GM18505 (cell line): ENCODE data around the gene CALY.
A peak's percentile ranks its signal among the peaks of the same experiment; 100 is the strongest.

Source experiments
- ATAC-seq: cut with Tn5 transposase; IDR thresholded peaks from one replicate; pipeline ENCODE4 v1.9.1; 2021; ENCODE audit not compliant: unreplicated experiment
- POLR2A ChIP-seq: IDR thresholded peaks from 4 replicates; pipeline ENCODE4 v1.6.1; 2011; ENCODE audit warnings: borderline replicate concordance; ENCODE audit not compliant: insufficient read depth, insufficient read length; ENCODE audit errors: extremely low read depth

The CALY gene

DNA sequence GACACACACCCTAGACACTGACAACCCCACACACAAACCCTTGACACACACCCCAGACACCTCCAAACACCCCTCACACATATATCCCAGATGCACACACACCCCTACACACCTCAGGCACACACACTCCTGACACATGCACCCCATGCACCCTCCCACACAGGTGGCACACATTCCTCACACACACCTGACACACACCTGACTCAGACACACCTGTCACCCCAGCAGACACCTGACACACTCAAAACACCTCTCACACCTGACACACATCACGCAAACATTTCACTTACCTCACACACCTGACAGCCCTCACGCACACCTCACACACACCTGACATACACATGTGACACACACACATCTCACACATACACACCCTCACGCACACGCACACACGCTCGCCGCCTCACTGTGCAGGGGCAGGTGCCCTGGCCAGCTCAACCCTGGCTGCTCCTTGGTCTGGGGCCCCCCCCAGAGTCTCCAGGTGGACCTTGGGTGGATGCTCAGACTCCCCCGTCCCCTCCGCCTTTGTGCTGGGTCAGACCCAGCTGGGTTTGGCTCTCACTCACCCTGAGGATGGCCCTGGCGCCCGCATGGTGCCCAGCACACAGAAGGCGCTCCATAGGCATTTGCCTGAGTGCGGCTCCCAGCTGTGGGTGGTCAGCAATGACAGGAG lies 3.1 kb upstream of the CALY start:
- no peak for TF ChIP-seq POLR2A
- ATAC-seq: no peak

DNA sequence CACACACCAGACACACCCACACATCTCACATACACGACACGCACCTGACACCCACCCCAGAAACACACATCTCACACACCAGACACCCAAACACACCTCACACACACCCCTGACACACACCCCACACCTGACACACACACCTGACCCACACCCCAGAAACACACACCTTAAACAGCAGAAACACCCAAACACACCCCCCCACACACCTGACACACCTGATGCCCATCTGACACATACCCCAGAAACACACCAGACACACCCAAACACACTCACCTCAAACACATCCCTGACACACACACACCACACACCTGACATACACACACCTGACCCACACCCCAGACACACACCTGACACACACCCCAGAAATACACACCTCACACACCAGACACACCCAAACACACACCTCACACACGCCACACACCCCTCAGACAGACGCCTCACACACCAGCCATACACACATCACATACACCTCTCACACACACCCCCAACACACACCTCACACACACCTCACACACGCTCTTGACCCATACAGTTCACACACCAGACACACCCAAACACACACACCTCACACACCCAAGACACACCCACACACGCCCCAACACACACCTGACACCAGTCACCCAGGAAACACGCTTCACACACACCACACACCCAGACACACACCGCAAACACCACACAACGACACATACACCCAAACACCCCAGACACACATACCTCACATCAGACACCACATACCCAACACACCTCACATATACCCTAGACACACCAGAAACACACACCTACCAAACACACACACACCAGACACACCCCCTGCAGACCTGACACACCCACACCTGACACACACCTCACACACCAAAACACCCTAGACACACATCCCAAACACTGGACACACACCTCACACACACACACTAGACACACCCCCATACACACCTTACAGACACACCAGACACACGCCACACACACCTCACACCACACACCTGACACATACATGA lies 1.7 kb upstream of the CALY start:
- no peak for ATAC-seq
- TF ChIP-seq POLR2A: no peak

DNA sequence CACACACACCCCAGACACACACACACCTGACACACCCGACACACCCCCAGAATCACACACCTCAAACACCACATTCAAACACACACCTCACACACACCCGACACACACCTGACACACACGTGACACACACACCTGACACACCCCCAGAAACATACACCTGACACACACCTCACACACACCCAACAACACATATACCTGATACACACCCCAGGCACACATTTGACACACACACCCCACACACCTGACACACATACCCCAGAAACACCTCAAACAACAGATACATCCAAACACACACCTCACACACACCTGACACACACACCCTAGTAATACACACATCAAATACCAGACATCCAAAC lies 652 bp upstream of the CALY start:
- no peak for TF ChIP-seq POLR2A
- no peak for ATAC-seq

DNA sequence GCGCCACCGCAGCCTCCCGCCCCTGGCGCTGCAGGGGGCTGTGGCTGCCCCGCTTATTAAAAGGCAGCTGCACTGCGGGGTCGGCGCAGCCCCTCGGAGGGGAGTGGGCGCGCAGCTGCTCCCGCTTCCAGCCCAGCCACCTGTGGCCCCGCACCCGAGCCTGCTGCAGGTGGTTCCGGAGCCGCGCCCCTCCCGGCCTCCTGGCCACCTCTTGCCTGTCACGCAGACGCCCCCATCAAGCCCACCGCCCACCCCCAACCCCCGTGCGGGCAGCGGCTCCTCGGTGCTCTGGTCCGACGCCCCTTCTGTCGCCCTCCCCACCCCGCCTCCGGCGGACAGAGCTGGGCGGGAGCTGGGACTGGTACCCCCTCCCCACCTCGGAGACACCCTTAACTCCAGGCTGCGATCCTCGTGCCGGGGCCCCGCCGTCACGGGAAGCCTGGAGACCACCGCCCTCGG lies 549 bp downstream of the CALY start:
- no peak for TF ChIP-seq POLR2A
- ATAC-seq: no peak

DNA sequence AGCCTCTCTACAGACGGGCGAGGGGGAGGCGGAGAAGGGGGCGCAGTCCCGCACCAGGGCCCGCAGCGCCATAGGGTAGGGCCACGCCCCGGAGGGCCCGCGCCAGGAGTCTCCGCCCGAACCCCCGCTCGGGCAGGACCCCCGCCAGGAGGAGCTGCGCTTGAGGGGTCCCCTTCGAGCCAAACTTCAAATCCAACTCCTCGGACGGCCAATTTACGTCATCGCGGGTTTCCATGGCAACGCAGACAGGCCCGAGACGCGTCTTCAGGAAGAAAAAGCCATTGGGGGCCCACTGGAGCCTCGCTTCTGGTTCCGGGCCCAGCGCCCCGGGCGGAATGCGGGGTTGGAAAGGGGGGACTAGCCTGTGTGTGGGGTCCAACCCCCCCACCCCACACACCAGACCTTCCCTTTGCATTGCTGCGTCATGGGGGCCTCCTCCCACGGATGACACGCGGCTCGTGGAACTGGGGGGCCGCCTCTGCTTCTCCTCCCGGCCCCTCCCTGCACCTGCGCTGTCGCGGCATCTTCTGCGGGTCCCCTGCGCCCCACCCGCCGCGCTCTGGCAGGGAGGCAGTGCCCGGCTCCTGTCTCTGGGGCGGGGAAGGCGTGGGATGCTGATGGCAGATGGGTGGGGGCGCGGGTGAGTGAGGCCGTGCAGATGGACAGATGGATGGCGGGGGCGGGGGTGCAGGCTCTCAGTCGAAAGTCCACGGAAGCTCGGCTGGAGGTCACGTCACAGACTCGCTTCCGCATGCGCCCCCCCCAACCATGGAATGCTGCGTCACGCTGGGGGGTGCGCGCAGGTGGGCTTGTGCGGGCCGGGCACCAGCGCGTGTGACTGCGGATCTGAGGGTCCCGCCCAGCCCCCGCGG lies 1.2 kb downstream of the CALY start:
- ATAC-seq: no peak
- no peak for TF ChIP-seq POLR2A

DNA sequence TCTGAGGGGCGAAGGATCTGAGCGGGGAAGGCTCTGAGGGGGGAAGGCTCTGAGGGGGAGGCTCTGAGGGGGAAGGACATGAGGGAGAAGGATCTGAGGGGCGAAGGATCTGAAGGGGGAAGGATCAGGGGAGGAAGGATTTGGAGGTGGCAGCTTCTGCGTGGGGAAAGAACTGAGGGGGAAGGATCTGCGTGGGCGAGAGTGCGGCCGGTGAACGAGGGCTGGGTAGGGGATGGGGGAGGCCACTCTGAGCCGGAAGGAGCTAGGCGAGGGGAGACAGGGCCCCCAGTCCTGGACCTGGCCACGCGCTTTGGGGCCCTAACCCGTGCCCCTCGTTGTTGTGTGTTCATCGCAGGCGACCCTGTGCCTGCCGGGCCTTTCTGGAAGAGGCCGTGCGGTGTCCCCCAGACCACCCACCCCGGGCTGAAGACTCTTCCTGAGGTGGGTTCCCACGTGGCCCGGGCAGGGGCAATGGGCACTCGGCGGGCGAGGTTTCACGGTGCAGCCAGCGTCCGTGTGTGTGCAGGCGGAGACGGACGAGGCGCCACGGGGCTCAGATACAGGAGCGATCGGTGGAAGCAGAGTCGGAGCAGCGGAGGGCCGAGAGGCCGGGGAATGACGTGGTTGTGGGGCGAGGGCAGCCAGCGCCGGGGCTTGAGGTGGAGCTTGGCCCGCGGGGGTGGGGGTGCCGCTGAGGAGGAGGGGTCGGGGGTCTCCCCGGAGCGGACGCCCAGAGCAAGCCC lies 2.0 kb downstream of the CALY start:
- TF ChIP-seq POLR2A: no peak
- ATAC-seq: no peak

DNA sequence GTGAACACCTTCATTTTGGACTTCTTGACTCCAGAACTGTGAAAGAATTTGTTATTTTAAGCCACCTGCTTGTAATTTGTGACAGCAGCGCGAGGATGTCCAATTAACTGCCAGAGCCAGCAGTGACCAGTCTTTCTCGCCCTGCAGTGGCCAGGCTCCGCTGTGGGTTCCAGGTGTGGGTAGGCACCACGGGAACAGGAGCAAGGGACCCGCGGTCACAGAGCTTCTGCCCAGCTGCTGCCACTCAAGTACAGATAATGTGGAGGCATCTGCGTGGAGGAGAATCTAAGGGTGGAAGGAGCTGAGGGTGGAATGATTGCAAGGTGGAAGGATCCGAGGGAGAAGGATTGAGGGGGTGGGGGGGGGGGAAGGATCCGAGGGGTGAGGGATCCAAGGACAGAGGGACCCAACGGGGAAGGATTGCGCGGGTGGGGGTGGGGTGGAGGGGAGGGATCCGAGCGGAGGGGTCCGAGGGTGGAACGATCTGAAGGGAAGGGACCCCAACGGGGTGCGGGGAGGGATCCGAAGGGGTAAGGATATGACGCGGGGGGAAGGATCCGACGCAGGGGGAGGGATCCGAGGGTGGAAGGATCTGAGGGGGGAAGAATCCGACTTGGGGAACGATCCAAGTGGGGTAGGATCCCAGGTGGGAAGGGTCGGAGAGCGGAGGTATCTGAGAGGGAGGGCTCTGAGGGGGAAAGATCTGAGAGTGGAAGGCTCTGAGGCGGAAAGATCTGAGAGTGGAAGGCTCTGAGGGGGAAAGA lies 3.6 kb downstream of the CALY start:
- no peak for TF ChIP-seq POLR2A
- no peak for ATAC-seq

DNA sequence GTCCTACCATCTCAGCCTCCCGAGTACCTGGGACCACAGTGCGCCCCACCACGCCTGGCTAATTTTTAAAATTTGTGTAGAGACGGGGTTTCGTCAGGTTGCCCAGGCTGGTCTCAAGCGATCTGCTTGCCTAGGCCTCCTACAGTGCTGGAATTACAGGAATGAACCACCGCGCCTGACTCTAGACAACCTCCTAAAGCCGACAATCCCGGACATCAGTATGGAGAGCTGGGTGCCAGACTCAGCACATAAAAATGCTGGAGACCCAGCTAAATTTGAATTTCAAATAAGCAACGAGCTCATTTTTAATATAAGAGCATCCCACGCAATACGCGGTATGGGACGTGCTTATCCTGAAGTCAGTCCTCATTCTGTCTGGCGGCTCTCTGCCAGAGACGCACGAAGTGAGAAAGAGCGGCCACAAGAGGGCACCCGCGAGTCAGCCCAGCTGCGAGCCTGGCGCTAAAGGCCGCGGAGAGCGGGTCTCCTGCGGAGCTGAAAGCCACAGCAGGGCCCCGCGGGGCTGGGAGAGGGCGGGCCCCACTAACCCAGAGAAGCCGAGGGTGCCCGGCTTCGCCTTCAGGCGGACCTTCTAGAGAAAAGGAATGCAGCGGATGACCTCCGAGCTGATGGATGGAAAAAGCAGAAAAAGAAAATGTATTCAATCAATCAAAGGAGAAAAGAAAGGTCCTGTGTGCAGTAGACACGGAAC lies 7.0 kb downstream of the CALY start:
- TF ChIP-seq POLR2A: no peak
- peak; percentile 81 for ATAC-seq

DNA sequence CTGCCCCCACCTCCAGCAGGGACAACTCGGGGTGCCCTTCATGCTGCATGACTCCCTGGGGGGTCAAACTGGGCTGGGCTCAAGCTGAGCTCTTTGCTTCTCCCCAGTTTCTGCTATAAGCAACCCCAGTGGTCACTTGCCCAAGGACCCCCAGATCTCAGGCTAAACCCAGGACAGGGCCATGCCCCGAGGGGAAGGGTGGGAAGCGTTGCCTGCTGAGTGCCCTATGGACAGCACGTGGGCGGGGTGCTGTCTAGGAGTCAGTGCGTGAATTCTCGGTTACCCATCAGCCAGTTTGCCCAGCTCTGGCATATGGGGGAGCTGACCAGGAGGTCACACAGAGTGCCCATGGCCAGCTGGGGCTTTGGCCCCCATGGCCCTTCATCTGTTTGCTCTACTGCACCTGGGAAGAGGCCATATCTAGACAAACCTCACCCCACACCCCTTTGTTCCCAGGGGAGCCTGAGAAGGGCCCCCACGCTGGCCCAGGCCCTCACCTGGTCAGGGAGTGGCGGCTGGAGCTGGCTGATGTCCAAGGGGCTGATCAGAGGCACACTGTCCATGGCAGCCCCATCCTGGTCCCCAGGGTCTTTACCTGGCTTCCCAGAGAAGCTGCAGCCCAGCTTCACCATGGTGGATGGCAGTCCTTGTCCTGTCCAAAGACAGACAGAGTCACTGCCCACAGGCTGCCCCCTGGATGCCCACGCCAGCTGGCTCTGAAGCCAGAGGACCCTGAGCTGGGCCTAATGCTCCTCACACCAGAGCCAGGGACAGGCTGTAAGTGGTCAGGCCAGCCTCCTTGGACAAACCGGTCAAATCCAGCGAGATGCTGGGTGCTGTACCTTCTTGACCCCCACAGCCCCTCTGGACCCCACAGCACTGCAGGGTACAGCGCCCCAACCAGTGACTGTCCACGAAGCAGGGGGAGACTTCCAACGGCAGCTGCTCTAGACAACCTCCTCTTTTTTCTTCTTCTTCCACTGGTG lies 8.0 kb downstream of the CALY start:
- TF ChIP-seq POLR2A: no peak
- no peak for ATAC-seq

DNA sequence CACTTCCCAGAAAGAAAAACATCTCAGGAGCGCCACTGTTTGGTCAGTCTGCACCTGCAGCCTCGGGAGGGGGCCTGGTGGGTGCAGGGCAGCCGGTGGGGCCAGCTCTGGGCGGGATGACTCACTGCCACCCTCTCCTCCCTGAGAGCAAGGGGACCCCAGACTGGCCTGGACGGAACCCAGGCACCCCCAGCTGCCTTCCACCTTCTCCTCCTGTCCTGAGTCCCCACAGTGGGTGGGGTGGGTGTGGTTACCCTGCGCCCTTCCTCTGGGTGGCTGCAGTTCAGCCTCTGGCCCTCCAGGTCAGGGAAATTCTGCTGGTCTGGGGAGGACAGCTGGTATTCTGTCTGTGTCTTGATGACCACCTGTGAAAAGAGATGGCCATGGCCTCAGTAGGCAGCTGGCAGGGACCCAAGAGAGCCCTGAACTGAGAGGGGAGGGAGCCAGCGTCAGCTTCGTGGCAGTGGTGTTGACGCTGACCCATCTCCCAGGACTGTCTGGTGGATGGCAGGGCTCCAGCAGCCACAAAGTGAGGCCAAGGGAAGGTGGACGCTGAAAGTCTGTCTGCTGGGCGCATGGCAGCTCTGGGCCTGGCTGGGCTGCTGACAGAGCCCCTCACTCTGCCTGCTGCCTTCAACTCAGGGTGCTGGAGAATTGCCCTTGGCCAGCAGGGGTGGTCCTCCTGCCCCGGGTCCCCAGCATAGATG lies 8.9 kb downstream of the CALY start:
- ATAC-seq: no peak
- no peak for TF ChIP-seq POLR2A
